Middle frontal gyrus (tissue), 1 donor: Measurements from ENCODE around the gene TEX28.
"Not testable (repeated sequence)": the region's sequence is repeated elsewhere in the genome, so short reads cannot be mapped to it uniquely, and the experiment has no call there.

ENCODE experiments used
- DNase-seq: peaks from one replicate; pipeline ENCODE4 v3.0.0-alpha.2; 2015; ENCODE audit warnings: low spot score; ENCODE audit errors: extremely low spot score

Gene TEX28

GRCh38 chrX:154310616-154311536 lies 16.0 kb upstream of the TEX28 start:
- no peak for DNase-seq

- DNase-seq: no peak
These were observed 14.3 kb upstream of the TEX28 start for GRCh38 chrX:154309041-154309775.

GRCh38 chrX:154308108-154308946 lies 13.4 kb upstream of the TEX28 start:
- DNase-seq: no peak

GRCh38 chrX:154307202-154307601 lies 12.3 kb upstream of the TEX28 start:
- DNase-seq: no peak

GRCh38 chrX:154305541-154306205 lies 10.7 kb upstream of the TEX28 start:
- DNase-seq: no peak

GRCh38 chrX:154304846-154305245 lies 9.9 kb upstream of the TEX28 start:
- no peak for DNase-seq

GRCh38 chrX:154303476-154303875 lies 8.6 kb upstream of the TEX28 start:
- DNase-seq: no peak

GRCh38 chrX:154302998-154303397 lies 8.1 kb upstream of the TEX28 start:
- not testable (repeated sequence) for DNase-seq

GRCh38 chrX:154300816-154301215 lies 5.9 kb upstream of the TEX28 start:
- no peak for DNase-seq

- no peak for DNase-seq
These were observed 3.4 kb upstream of the TEX28 start for GRCh38 chrX:154298312-154298711.

GRCh38 chrX:154296731-154297130 lies 1.8 kb upstream of the TEX28 start:
- DNase-seq: no peak

GRCh38 chrX:154295664-154296310 lies 863 bp upstream of the TEX28 start, which contains the start of gene TKTL1:
Gene TKTL1, plus strand, starts transcription at chrX:154295795. Its CDS starts 65 bp downstream, at chrX:154295860.
- DNase-seq: no peak

GRCh38 chrX:154286406-154286805 lies 8.5 kb downstream of the TEX28 start:
- DNase-seq: not testable (repeated sequence)

- not testable (repeated sequence) for DNase-seq
These were observed 10.2 kb downstream of the TEX28 start for GRCh38 chrX:154284489-154285338.

- DNase-seq: not testable (repeated sequence)
These were observed 25.7 kb downstream of the TEX28 start for GRCh38 chrX:154269245-154269644.

- not testable (repeated sequence) for DNase-seq
These were observed 31.9 kb downstream of the TEX28 start for GRCh38 chrX:154263072-154263471.

- DNase-seq: not testable (repeated sequence)
These were observed 36.2 kb downstream of the TEX28 start for GRCh38 chrX:154258711-154259110.

- not testable (repeated sequence) for DNase-seq
These were observed 37.6 kb downstream of the TEX28 start, which contains the start of gene OPN1MW3 for GRCh38 chrX:154257282-154257681. Gene OPN1MW3, plus strand, starts transcription at chrX:154257582. Its CDS starts 38 bp downstream, at chrX:154257620.

GRCh38 chrX:154248076-154248475 lies 46.8 kb downstream of the TEX28 start:
- not testable (repeated sequence) for DNase-seq
